ENCODE data around the gene SRMS. TPM values are rescaled to one million over a fixed set of nuclear protein-coding genes. Genes with fewer than 3 reads are reported as not detected.
A peak's percentile ranks its signal among the peaks of the same experiment; 100 is the strongest.

The SRMS gene
- total and polyA plus RNA-seq, 2 of the 13 experiments (the other 11 are each of a cell fraction or from before 2014, with no cell fraction given) = not detected

DNA sequence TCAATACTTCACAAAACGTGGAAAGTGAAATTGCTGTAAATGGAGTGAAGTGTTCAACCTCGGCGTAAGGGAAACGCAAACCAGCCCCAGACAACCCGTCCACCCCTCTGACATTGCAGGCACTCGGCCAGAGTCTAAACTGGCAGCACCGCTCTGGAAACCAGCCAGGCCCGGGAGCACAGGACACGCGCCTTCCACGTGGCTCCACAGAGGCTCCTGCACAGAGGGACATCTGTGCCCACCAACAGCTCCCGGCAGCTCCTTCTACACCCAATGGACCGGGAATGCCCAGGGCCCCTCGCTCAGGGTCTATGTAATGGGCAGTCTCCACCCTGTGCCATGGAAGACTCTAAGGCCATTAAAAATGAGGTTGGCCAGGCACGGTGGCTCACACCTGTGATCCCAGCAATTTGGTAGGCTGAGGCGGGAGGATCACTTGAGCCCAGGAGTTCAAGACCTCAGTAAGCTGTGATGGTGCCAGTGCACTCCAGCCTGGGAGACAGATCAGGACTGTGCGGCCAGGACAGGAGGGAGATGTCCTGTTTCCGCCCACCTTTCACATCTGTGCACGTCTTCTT is 29.9 kb upstream of the SRMS start (continued):
- TF ChIP-seq, protein P1, sequence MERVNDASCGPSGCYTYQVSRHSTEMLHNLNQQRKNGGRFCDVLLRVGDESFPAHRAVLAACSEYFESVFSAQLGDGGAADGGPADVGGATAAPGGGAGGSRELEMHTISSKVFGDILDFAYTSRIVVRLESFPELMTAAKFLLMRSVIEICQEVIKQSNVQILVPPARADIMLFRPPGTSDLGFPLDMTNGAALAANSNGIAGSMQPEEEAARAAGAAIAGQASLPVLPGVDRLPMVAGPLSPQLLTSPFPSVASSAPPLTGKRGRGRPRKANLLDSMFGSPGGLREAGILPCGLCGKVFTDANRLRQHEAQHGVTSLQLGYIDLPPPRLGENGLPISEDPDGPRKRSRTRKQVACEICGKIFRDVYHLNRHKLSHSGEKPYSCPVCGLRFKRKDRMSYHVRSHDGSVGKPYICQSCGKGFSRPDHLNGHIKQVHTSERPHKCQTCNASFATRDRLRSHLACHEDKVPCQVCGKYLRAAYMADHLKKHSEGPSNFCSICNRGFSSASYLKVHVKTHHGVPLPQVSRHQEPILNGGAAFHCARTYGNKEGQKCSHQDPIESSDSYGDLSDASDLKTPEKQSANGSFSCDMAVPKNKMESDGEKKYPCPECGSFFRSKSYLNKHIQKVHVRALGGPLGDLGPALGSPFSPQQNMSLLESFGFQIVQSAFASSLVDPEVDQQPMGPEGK (CRISPR knock-in tag; IDR thresholded peaks at IDR 0.05) = peak; percentile 20; the same call in 1 of the 2 replicates
- TF ChIP-seq THAP11 (CRISPR knock-in tag; IDR thresholded peaks at IDR 0.05) (peak; percentile 67), GTF2F1 (IDR thresholded peaks at IDR 0.05; ENCODE audit: low read length) (no peak), HNRNPH1 (optimal IDR thresholded peaks at IDR 0.05; ENCODE audit: low read depth, low read length) (no peak), DNMT3B (CRISPR knock-in tag; conservative IDR thresholded peaks at IDR 0.05) (0 out of 2 replicates have a peak, but pooled peaks have one; percentile 51), ZNF354B (CRISPR knock-in tag; IDR thresholded peaks at IDR 0.05) (no peak), SOX5 (CRISPR knock-in tag; IDR thresholded peaks at IDR 0.05; ENCODE audit: borderline replicate concordance) (peak; percentile 42; the same call in 1 of the 2 replicates), KLF15 (CRISPR knock-in tag; IDR thresholded peaks at IDR 0.05; ENCODE audit: borderline replicate concordance) (peak; percentile 31; the same call in 1 of the 2 replicates), ZNF567 (CRISPR knock-in tag; IDR thresholded peaks at IDR 0.05; ENCODE audit: borderline replicate concordance) (no peak), ZNF766 (CRISPR knock-in tag; IDR thresholded peaks at IDR 0.05; ENCODE audit: borderline replicate concordance) (no peak)
- TF ChIP-seq, protein P2, sequence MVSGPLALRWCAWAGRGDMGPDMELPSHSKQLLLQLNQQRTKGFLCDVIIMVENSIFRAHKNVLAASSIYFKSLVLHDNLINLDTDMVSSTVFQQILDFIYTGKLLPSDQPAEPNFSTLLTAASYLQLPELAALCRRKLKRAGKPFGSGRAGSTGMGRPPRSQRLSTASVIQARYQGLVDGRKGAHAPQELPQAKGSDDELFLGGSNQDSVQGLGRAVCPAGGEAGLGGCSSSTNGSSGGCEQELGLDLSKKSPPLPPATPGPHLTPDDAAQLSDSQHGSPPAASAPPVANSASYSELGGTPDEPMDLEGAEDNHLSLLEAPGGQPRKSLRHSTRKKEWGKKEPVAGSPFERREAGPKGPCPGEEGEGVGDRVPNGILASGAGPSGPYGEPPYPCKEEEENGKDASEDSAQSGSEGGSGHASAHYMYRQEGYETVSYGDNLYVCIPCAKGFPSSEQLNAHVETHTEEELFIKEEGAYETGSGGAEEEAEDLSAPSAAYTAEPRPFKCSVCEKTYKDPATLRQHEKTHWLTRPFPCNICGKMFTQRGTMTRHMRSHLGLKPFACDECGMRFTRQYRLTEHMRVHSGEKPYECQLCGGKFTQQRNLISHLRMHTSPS (CRISPR knock-in tag; IDR thresholded peaks at IDR 0.05; ENCODE audit: low read depth) = peak; percentile 85
- TF ChIP-seq, protein P3, sequence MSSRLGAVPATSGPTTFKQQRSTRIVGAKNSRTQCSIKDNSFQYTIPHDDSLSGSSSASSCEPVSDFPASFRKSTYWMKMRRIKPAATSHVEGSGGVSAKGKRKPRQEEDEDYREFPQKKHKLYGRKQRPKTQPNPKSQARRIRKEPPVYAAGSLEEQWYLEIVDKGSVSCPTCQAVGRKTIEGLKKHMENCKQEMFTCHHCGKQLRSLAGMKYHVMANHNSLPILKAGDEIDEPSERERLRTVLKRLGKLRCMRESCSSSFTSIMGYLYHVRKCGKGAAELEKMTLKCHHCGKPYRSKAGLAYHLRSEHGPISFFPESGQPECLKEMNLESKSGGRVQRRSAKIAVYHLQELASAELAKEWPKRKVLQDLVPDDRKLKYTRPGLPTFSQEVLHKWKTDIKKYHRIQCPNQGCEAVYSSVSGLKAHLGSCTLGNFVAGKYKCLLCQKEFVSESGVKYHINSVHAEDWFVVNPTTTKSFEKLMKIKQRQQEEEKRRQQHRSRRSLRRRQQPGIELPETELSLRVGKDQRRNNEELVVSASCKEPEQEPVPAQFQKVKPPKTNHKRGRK (CRISPR knock-in tag; IDR thresholded peaks at IDR 0.05) = no peak
- TF ChIP-seq, protein P4, sequence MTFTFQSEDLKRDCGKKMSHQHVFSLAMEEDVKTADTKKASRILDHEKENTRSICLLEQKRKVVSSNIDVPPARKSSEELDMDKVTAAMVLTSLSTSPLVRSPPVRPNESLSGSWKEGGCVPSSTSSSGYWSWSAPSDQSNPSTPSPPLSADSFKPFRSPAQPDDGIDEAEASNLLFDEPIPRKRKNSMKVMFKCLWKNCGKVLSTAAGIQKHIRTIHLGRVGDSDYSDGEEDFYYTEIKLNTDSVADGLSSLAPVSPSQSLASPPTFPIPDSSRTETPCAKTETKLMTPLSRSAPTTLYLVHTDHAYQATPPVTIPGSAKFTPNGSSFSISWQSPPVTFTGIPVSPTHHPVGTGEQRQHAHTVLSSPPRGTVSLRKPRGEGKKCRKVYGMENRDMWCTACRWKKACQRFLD (CRISPR knock-in tag; IDR thresholded peaks at IDR 0.05; ENCODE audit: borderline replicate concordance) = 0 out of 2 replicates have a peak, but pooled peaks have one; percentile 36
- TF ChIP-seq, protein P5, sequence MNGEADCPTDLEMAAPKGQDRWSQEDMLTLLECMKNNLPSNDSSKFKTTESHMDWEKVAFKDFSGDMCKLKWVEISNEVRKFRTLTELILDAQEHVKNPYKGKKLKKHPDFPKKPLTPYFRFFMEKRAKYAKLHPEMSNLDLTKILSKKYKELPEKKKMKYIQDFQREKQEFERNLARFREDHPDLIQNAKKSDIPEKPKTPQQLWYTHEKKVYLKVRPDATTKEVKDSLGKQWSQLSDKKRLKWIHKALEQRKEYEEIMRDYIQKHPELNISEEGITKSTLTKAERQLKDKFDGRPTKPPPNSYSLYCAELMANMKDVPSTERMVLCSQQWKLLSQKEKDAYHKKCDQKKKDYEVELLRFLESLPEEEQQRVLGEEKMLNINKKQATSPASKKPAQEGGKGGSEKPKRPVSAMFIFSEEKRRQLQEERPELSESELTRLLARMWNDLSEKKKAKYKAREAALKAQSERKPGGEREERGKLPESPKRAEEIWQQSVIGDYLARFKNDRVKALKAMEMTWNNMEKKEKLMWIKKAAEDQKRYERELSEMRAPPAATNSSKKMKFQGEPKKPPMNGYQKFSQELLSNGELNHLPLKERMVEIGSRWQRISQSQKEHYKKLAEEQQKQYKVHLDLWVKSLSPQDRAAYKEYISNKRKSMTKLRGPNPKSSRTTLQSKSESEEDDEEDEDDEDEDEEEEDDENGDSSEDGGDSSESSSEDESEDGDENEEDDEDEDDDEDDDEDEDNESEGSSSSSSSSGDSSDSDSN (CRISPR knock-in tag; IDR thresholded peaks at IDR 0.05) = peak; percentile 42; the same call in 1 of the 2 replicates
- TF ChIP-seq, protein P6, sequence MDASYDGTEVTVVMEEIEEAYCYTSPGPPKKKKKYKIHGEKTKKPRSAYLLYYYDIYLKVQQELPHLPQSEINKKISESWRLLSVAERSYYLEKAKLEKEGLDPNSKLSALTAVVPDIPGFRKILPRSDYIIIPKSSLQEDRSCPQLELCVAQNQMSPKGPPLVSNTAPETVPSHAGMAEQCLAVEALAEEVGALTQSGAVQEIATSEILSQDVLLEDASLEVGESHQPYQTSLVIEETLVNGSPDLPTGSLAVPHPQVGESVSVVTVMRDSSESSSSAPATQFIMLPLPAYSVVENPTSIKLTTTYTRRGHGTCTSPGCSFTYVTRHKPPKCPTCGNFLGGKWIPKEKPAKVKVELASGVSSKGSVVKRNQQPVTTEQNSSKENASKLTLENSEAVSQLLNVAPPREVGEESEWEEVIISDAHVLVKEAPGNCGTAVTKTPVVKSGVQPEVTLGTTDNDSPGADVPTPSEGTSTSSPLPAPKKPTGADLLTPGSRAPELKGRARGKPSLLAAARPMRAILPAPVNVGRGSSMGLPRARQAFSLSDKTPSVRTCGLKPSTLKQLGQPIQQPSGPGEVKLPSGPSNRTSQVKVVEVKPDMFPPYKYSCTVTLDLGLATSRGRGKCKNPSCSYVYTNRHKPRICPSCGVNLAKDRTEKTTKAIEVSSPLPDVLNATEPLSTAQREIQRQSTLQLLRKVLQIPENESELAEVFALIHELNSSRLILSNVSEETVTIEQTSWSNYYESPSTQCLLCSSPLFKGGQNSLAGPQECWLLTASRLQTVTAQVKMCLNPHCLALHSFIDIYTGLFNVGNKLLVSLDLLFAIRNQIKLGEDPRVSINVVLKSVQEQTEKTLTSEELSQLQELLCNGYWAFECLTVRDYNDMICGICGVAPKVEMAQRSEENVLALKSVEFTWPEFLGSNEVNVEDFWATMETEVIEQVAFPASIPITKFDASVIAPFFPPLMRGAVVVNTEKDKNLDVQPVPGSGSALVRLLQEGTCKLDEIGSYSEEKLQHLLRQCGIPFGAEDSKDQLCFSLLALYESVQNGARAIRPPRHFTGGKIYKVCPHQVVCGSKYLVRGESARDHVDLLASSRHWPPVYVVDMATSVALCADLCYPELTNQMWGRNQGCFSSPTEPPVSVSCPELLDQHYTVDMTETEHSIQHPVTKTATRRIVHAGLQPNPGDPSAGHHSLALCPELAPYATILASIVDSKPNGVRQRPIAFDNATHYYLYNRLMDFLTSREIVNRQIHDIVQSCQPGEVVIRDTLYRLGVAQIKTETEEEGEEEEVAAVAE (CRISPR knock-in tag; IDR thresholded peaks at IDR 0.05; ENCODE audit: borderline replicate concordance) = peak; percentile 68; the same call in 1 of the 2 replicates
